A673 (cell line): ENCODE results near the gene PXN.

ENCODE experiments used
- EZH2 ChIP-seq: fragments of 200-600 bp; sonication (generic); IDR thresholded peaks from 2 replicates; pipeline ENCODE4 v1.6.1; 2017; ENCODE audit warnings: borderline replicate concordance, low read depth, mild to moderate bottlenecking, mixed read lengths, antibody characterized with exemption, low read length; ENCODE audit not compliant: poor library complexity, severe bottlenecking
- TF ChIP-seq, protein P1 (sequence below): fragments of 300-800, 200-600 bp; sonication (generic); conservative IDR thresholded peaks from 2 replicates; pipeline ENCODE4 v1.5.1; 2017; ENCODE audit warnings: low read depth, mild to moderate bottlenecking, antibody characterized with exemption, low read length, moderate library complexity, mixed read lengths

DNA sequence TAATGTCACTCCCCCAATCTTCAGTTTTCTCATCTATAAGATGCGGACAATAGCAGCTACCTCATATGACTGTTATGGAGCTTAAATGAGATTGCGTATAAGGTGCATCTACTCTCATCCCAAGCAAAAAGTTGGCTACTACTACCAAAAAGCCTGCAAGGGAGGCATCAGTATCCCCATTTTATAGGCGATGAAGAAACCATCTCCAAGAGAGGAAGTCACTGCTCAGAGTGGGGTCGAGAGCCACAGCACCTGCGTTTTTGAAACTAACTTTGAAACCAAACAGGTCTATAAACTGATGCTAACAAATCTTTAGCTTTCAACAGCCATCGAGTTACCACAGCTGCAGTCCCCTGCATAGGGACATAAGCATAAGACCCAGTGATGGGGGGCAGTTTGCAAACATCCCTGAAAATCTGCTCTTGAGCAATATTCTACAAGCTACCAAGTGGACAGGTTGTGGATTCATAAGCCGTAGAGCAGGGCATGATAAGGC, 74.5 kb downstream of the PXN start:
- TF ChIP-seq, protein P1, sequence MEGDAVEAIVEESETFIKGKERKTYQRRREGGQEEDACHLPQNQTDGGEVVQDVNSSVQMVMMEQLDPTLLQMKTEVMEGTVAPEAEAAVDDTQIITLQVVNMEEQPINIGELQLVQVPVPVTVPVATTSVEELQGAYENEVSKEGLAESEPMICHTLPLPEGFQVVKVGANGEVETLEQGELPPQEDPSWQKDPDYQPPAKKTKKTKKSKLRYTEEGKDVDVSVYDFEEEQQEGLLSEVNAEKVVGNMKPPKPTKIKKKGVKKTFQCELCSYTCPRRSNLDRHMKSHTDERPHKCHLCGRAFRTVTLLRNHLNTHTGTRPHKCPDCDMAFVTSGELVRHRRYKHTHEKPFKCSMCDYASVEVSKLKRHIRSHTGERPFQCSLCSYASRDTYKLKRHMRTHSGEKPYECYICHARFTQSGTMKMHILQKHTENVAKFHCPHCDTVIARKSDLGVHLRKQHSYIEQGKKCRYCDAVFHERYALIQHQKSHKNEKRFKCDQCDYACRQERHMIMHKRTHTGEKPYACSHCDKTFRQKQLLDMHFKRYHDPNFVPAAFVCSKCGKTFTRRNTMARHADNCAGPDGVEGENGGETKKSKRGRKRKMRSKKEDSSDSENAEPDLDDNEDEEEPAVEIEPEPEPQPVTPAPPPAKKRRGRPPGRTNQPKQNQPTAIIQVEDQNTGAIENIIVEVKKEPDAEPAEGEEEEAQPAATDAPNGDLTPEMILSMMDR: no peak
- no peak for TF ChIP-seq EZH2
